T-cell (primary cell): Measurements from ENCODE around the gene GABARAPL1. TPM values are rescaled to one million over a fixed set of nuclear protein-coding genes. Genes with fewer than 3 reads are reported as not detected.
A peak's percentile ranks its signal among the peaks of the same experiment; 100 is the strongest.

Experiments
- ATAC-seq, 4 experiments: fragments of 200-7000 bp in 3 of 4; fragments of 150-1000 bp in 1 of 4; cut with Tn5 transposase; replicated peaks in 1 of 4; 1 replicate in 3 of 4; 2 replicates in 1 of 4; pipeline ENCODE4 v1.10.0; 2021; ENCODE audit warnings: moderate library complexity in 3 of 4, mild to moderate bottlenecking in 2 of 4, moderate number of reproducible peaks in 1 of 4
- CTCF ChIA-PET, 2 donors: fragments of 300-600 bp; sonication (Branson Sonifier 250); formaldehyde crosslinking; loops; one replicate each; lab custom pipeline; 2022; ENCODE audit warnings: antibody characterized with exemption in 2 of 2; lab: Charles Lee
- POLR2A ChIA-PET, 2 donors: fragments of 300-600 bp; sonication (Branson Sonifier 250); formaldehyde crosslinking; loops; one replicate each; lab custom pipeline; 2022; ENCODE audit warnings: antibody characterized with exemption in 2 of 2; lab: Charles Lee
- DNase-seq, 35 experiments: peaks; one replicate each; pipeline versions ENCODE4 v3.0.0 to v3.0.0-alpha.2; 2013 to 2023
- H3K27ac ChIP-seq: one replicate; pipeline ENCODE4 v1.5.1; 2013; ENCODE audit warnings: low read length
- H3K27me3 ChIP-seq, 2 experiments: replicated peaks in 1 of 2; 1 replicate in 1 of 2; 2 replicates in 1 of 2; pipeline versions ENCODE4 v1.6.1 to v1.7.0; 2013; ENCODE audit warnings: low read length in 1 of 2, mixed read lengths in 1 of 2; ENCODE audit not compliant: control insufficient read depth in 2 of 2, insufficient read depth in 2 of 2; ENCODE audit errors: extremely low read depth in 1 of 2
- H3K36me3 ChIP-seq, 2 donors: 1 replicate in 1 of 2; 2 replicates in 1 of 2; pipeline versions ENCODE4 v1.6.1 to v1.7.0; 2013; ENCODE audit warnings: low read length in 1 of 2; ENCODE audit not compliant: control insufficient read depth in 2 of 2, insufficient read depth in 1 of 2; ENCODE audit errors: extremely low read depth in 1 of 2
- H3K4me1 ChIP-seq, 2 experiments: 1 replicate in 1 of 2; 2 replicates in 1 of 2; pipeline versions ENCODE4 v1.6.1 to v1.7.0; 2013; ENCODE audit warnings: low read length in 2 of 2, mixed read lengths in 1 of 2; ENCODE audit not compliant: insufficient read depth in 2 of 2, control insufficient read depth in 1 of 2; ENCODE audit errors: extremely low read depth in 1 of 2
- H3K4me3 ChIP-seq, 2 donors: 1 replicate in 1 of 2; 2 replicates in 1 of 2; pipeline versions ENCODE4 v1.5.1 to v1.7.0; 2013; ENCODE audit warnings: mild to moderate bottlenecking in 2 of 2, low read length in 1 of 2, moderate library complexity in 1 of 2; ENCODE audit not compliant: control insufficient read depth in 1 of 2; ENCODE audit errors: extremely low read depth in 1 of 2
- H3K9me3 ChIP-seq: 2 replicates; pipeline ENCODE4 v1.7.0; 2013
- H3K27ac Mint-ChIP-seq, 2 donors: one replicate each; pipeline ENCODE4 v1.8.0; 2020 to 2021; ENCODE audit warnings: mild to moderate bottlenecking in 2 of 2, mixed read lengths in 2 of 2
- H3K27me3 Mint-ChIP-seq, 2 donors: one replicate each; pipeline ENCODE4 v1.8.0; 2021 to 2022; ENCODE audit warnings: mixed read lengths in 2 of 2
- H3K36me3 Mint-ChIP-seq: one replicate; pipeline ENCODE4 v1.8.0; 2021; ENCODE audit warnings: mixed read lengths
- H3K4me1 Mint-ChIP-seq, 3 donors: one replicate each; pipeline ENCODE4 v1.8.0; 2020 to 2022; ENCODE audit warnings: mixed read lengths in 3 of 3, mild to moderate bottlenecking in 1 of 3
- H3K4me3 Mint-ChIP-seq, 3 donors: one replicate each; pipeline ENCODE4 v1.8.0; 2020 to 2022; ENCODE audit warnings: mild to moderate bottlenecking in 3 of 3, mixed read lengths in 3 of 3, moderate library complexity in 3 of 3
- H3K9me3 Mint-ChIP-seq, 3 donors: one replicate each; pipeline ENCODE4 v1.8.0; 2020 to 2022; ENCODE audit warnings: mixed read lengths in 3 of 3
- WGBS: methylation state at CpG from one replicate; pipeline ENCODE4 v1.1.5; 2013; ENCODE audit warnings: missing lambda C conversion rate; ENCODE audit not compliant: insufficient coverage; 5-methylcytosine and 5-hydroxymethylcytosine counted together
- total RNA-seq, 35 experiments: library from RNA in 6 of 35; stranded (reverse) in 6 of 35; fragments of 120-200 nt in 1 of 35; gene quantifications; one replicate each; pipeline versions ENCODE4 v1.2.1 to v1.2.4 and lab custom pipeline; 2013 to 2026

The GABARAPL1 gene
- total RNA-seq, 5 donors from 2014 or later (not counting 1 experiment from before 2014, with no cell fraction given), result 46.7 to 129 (median 53.7) TPM

DNA sequence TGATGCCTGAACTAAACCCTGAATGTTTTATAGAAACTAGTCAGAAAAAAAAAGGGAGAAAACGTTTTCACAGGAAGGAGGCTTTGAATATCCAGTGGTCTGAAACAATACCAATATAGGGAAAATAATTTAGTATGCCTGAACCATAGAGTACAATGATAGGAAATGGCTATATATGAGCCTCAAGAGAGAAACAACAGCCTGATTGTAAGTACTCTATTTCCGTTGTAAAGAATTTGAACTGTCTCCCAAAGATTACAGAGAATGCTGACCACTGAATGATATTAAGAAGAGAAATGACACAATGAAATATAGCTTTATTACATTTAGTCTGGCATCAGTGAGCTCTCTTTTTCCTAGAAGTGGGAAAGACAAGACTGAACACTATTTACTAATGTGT is 5.5 kb upstream of the GABARAPL1 start:
- no peaks in the 10 kb centered on the region for H3K36me3 ChIP-seq
- DNase-seq (no peak), ATAC-seq (no peak)
- peaks cover 0 to 5% of the 10 kb centered on the region in 2 experiments for H3K4me1 ChIP-seq
- Mint-ChIP-seq H3K9me3 (no peaks in the 10 kb centered on the region), H3K36me3 (no peaks in the 10 kb centered on the region), H3K27ac (no peak overlapping the region), H3K27me3 (no peaks in the 10 kb centered on the region), H3K4me3 (no peak overlapping the region), H3K4me1 (peaks cover 1 to 4% (median 3%) of the 10 kb centered on the region in 3 donors)
- no CpG with 5 or more reads among the region's 2 CpGs for WGBS
- H3K4me3 ChIP-seq, result no peak overlapping the region
- POLR2A ChIA-PET, result no interaction called here
- H3K9me3 ChIP-seq, result no peaks in the 10 kb centered on the region
- H3K27ac ChIP-seq, result no peak overlapping the region
- CTCF ChIA-PET, result interaction anchor here in 1 of 2 donors (0.6 kb wide), 1 partner anchor 12 kb away, joined by 4 read pairs; no protein-coding TSS in a partner anchor
- H3K27me3 ChIP-seq, result peaks cover 0 to 5% of the 10 kb centered on the region in 2 experiments

GRCh38 chr12:10210225-10210624 is 2.5 kb upstream of the GABARAPL1 start:
- no peak for DNase-seq
- H3K27ac Mint-ChIP-seq, result no peak overlapping the region
- peaks cover 19 to 25% (median 20%) of the 10 kb centered on the region in 3 donors for H3K4me1 Mint-ChIP-seq
- Histone ChIP-seq H3K27me3 (peaks cover 0 to 2% of the 10 kb centered on the region in 2 experiments), H3K9me3 (no peaks in the 10 kb centered on the region), H3K27ac (no peak overlapping the region), H3K4me3 (no peak overlapping the region), H3K36me3 (no peaks in the 10 kb centered on the region), H3K4me1 (peaks cover 7 to 23% of the 10 kb centered on the region in 2 experiments)
- H3K4me3 Mint-ChIP-seq, result no peak overlapping the region
- no peak for ATAC-seq
- H3K9me3 Mint-ChIP-seq, result no peaks in the 10 kb centered on the region
- peaks cover 3% of the 10 kb centered on the region for H3K36me3 Mint-ChIP-seq
- POLR2A ChIA-PET, result no interaction called here
- no peaks in the 10 kb centered on the region for H3K27me3 Mint-ChIP-seq
- CTCF ChIA-PET, result interaction anchor here (1.0 to 2.5 kb wide), 2 partner anchors 57 to 58 kb away, joined by 4 to 8 read pairs; no protein-coding TSS in a partner anchor
- 96% methylated on average over 10 of the region's 15 CpGs for WGBS

DNA sequence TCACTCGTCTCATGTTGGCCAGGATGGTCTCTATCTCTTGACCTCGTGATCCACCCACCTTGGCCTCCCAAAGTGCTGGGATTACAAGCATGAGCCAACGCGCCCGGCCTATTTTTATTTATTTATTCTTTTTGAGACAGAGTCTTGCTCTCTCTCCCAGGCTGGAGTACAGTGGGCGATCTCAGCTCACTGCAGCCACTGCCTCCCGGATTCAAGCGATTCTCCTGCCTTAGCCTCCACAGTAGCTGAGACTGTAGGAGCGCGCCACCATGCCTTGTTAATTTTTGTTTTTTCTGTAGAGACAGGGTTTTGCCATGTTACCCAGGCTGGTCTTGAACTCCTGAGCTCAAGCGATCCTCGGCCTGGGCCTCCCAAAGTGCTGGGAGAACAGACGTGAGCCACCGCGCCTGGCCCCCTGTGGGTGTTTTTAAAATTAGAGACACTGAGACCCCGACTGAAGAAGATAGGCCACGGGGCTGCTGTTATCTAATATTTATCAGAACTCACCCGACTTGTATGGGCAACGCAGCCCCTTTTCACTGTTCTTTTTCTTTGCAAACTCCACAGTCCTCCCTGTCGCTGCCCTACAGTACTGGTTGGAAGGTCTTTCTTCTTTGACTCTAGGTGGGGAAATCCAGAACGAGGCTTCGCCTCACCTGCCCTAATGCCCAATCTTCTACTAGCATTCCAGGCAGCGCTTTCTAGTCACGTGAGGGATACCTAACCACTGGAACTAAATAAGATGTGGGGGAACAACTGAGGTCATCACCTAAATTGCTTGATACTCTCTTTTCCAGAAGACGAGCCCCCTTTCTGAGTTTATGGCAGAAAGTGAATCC is 1.4 kb upstream of the GABARAPL1 start:
- H3K9me3 ChIP-seq, result no peaks in the 10 kb centered on the region
- no peak for DNase-seq
- CTCF ChIA-PET, result no interaction called here
- H3K36me3 Mint-ChIP-seq, result peaks cover 3% of the 10 kb centered on the region
- no peak overlapping the region for H3K4me3 Mint-ChIP-seq
- no peak for ATAC-seq
- 97% methylated on average over 6 of the region's 25 CpGs for WGBS
- H3K4me1 ChIP-seq, result peaks cover 10 to 31% of the 10 kb centered on the region in 2 experiments
- H3K9me3 Mint-ChIP-seq, result no peaks in the 10 kb centered on the region
- POLR2A ChIA-PET, result interaction anchor here in 1 of 2 donors (0.6 kb wide), 3 partner anchors 379 to 1299 kb away, joined by 3 to 7 read pairs (median 4); no protein-coding TSS in a partner anchor
- H3K4me1 Mint-ChIP-seq, result peaks cover 24 to 32% (median 27%) of the 10 kb centered on the region in 3 donors
- no peak overlapping the region for H3K27ac ChIP-seq
- H3K27me3 Mint-ChIP-seq, result no peaks in the 10 kb centered on the region
- H3K36me3 ChIP-seq, result no peaks in the 10 kb centered on the region
- no peak overlapping the region for H3K4me3 ChIP-seq
- no peak overlapping the region for H3K27ac Mint-ChIP-seq
- peaks cover 0 to 2% of the 10 kb centered on the region in 2 experiments for H3K27me3 ChIP-seq

DNA sequence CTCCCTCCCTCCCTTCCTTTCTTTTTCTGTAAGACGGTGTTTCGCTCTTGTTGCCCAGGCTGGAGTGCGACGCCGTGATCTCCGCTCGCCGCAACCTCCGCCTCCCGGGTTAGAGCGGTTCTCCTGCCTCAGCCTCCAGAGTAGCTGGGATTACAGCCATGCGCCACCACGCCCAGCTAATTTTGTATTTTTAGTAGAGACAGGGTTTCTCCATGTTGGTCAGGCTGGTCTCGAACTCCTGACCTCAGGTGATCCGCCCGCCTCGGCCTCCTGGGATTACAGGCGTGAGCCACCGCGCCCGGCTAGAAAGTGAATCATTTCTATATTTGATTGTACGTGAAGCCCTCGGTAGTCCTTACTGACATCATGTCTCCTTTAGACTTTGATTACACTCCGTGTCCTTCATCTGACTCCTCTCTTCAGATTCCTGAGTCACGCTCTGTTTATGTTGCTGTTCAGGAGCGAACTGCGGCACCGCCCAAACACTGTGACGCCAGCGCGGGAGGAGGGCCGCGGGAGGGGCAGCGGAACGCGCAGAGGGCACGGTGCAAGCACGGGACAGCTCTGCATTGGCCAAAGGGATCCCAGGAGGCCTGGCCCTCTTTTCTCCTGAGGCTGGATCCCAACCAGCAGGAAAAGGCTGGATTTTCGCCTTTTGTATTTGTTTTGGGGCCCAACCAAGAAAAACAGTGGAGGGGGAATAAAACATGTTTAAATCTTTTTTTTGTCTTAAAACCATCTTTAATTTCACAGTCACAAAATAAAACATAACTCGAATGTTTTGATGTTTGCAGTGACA is 538 bp upstream of the GABARAPL1 start:
- H3K36me3 ChIP-seq, result no peaks in the 10 kb centered on the region
- peaks cover 0 to 2% of the 10 kb centered on the region in 2 experiments for H3K27me3 ChIP-seq
- H3K9me3 ChIP-seq, result no peaks in the 10 kb centered on the region
- Mint-ChIP-seq H3K4me1 (peaks cover 24 to 32% (median 27%) of the 10 kb centered on the region in 3 donors), H3K4me3 (peak overlapping the region; percentile 94 to 95 (median 94)), H3K27ac (peak overlapping the region; percentile 94 to 95), H3K27me3 (no peaks in the 10 kb centered on the region), H3K9me3 (no peaks in the 10 kb centered on the region), H3K36me3 (peaks cover 3% of the 10 kb centered on the region)
- POLR2A ChIA-PET, result interaction anchor here in 1 of 2 donors (0.9 to 2.2 kb wide), 6 partner anchors 10 to 597 kb away, joined by 3 to 14 read pairs (median 4); partner anchors contain the start of gene CD69
- peak; percentile 78 to 84 (median 80) for ATAC-seq
- peak; percentile 64 to 93 (median 84) for DNase-seq
- H3K27ac ChIP-seq, result peak overlapping the region; percentile 95
- WGBS, result 36% methylated on average over 29 of the region's 40 CpGs
- CTCF ChIA-PET, result interaction anchor here in 1 of 2 donors (1.0 kb wide), 1 partner anchor 59 kb away, joined by 3 read pairs; no protein-coding TSS in a partner anchor
- peaks cover 10 to 31% of the 10 kb centered on the region in 2 experiments for H3K4me1 ChIP-seq
- peak overlapping the region; percentile 68 to 98 for H3K4me3 ChIP-seq

GRCh38 chr12:10213168-10214135 is 775 bp downstream of the GABARAPL1 start:
- peaks cover 10 to 31% of the 10 kb centered on the region in 2 experiments for H3K4me1 ChIP-seq
- Mint-ChIP-seq H3K9me3 (no peaks in the 10 kb centered on the region), H3K27me3 (no peaks in the 10 kb centered on the region), H3K4me3 (peak overlapping the region; percentile 94 to 95 (median 94)), H3K27ac (peak overlapping the region; percentile 91 to 94), H3K4me1 (peaks cover 24 to 32% (median 27%) of the 10 kb centered on the region in 3 donors), H3K36me3 (peaks cover 7% of the 10 kb centered on the region)
- WGBS, result 2% methylated on average over 39 of the region's 47 CpGs
- peak; percentile 38 to 88 (median 79) for DNase-seq
- peak overlapping the region; percentile 95 for H3K27ac ChIP-seq
- peak overlapping the region; percentile 68 to 98 for H3K4me3 ChIP-seq
- peaks cover 0 to 5% of the 10 kb centered on the region in 2 donors for H3K36me3 ChIP-seq
- peaks cover 0 to 2% of the 10 kb centered on the region in 2 experiments for H3K27me3 ChIP-seq
- peak; percentile 51 to 68 (median 60) for ATAC-seq
- ChIA-PET POLR2A (interaction anchor here (0.6 to 2.2 kb wide), 17 partner anchors 10 to 455 kb away, joined by 3 to 14 read pairs (median 4); partner anchors contain the start of genes CD69 (in 1 of the 2) and MAGOHB (in 1 of the 2)), CTCF (interaction anchor here (0.6 to 1.0 kb wide), 5 partner anchors 17 to 537 kb away, joined by 3 to 5 read pairs (median 4); no protein-coding TSS in a partner anchor)
- H3K9me3 ChIP-seq, result no peaks in the 10 kb centered on the region
